Loucy (cell line): ENCODE data around the gene SPATS2.

ENCODE experiments used
- CTCF ChIP-seq: fragments of 200-600 bp; sonication (generic); conservative IDR thresholded peaks from 2 replicates; pipeline ENCODE4 v1.5.1; 2014; ENCODE audit warnings: mild to moderate bottlenecking, antibody characterized with exemption, low read length
- EZH2phosphoT487 ChIP-seq: fragments of 200-600 bp; IDR thresholded peaks from 2 replicates; pipeline ENCODE4 v1.6.1; 2018; ENCODE audit warnings: antibody characterized with exemption, mild to moderate bottlenecking, moderate library complexity, borderline replicate concordance

DNA sequence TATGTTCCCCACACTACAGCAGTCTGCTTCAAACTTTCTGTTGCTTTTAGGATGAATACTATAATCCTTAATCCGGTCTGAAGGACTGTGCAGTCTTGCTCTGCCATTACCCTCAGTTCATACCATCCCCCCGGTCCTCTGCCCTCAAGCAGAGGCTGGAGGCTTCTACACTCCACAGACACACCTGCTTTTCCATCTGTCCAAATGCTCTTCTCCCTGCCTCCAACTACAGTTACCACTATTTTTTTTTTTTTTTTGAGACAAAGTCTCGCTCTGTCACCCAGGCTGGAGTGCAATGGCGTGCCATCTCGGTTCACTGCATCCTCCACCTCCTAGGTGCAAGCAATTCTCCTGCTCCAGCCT, 152.3 kb downstream of the SPATS2 start:
- TF ChIP-seq CTCF (no peak), EZH2phosphoT487 (no peak)
